ENCODE results near the gene TRPM5. TPM values are rescaled to one million over a fixed set of nuclear protein-coding genes. Genes with fewer than 3 reads are reported as not detected.

TRPM5 gene
- total and polyA plus RNA-seq, 2 of the 4 experiments (the other 2 are of a cell fraction) = not detected

GRCh38 chr11:2398664-2399355, 45.5 kb downstream of the TRPM5 start:
- H3K56ac ChIP-seq (ENCODE audit: extremely low read depth, insufficient read depth, low read length) = no peak overlapping the region
- peak overlapping the region; percentile 59; the same call in 1 of the 2 replicates for H3K9ac ChIP-seq (ENCODE audit: low read depth, low read length)
- peak overlapping the region; percentile 78 to 84; a peak in 3 of 4 replicates for H4K8ac ChIP-seq (ENCODE audit: low read depth in 2 of 2, low read length in 2 of 2)
- H3K79me1 ChIP-seq (ENCODE audit: low read depth in 1 of 2, low read length in 2 of 2) = peaks cover 10 to 39% of the 10 kb centered on the region in 2 experiments
- H2BK5ac ChIP-seq (ENCODE audit: low read depth, low read length, poor library complexity, severe bottlenecking) = no peak overlapping the region
- no peak overlapping the region for H3K23ac ChIP-seq (ENCODE audit: low read depth, low read length)
- no peaks in the 10 kb centered on the region; the same call in 1 of the 2 replicates for H4K20me1 ChIP-seq (ENCODE audit: insufficient read depth, low read length)
- H3K27me3 ChIP-seq (ENCODE audit: control insufficient read depth, insufficient read depth, low read length) = no peaks in the 10 kb centered on the region
- no peak overlapping the region for H2BK120ac ChIP-seq (ENCODE audit: low read depth, low read length)
- BruUV-seq (replicated peaks) = no TSS peak
- in situ Hi-C loops (cut with MboI; ENCODE audit: low sequenced_read_pairs) = no loop called here
- H2BK20ac ChIP-seq (ENCODE audit: low read depth, low read length) = no peak overlapping the region
- no peak for ATAC-seq (ENCODE audit: low read depth)
- no peak overlapping the region for H3K4ac ChIP-seq (ENCODE audit: low read depth, low read length)
- no peak for DNase-seq
- no peak overlapping the region for H3K4me3 ChIP-seq (ENCODE audit: insufficient read depth, low read depth, low read length)
- no peak overlapping the region for H2AK5ac ChIP-seq (ENCODE audit: low read depth, low read length)
- WGBS, 2 experiments (ENCODE audit: extremely low coverage in 2 of 2, insufficient read length in 1 of 2) = 100% methylated on average over 1 of the region's 7 CpGs; no CpG with 5 or more reads in 1 of the 2 experiments
- H3K36me3 ChIP-seq (ENCODE audit: control insufficient read depth, insufficient read depth, low read length) = peaks cover 46% of the 10 kb centered on the region
- CTCF ChIA-PET = no interaction called here
- H3K9me1 ChIP-seq (ENCODE audit: insufficient read depth, low read length) = no peaks in the 10 kb centered on the region
- no peak overlapping the region for H2AFZ ChIP-seq (replicated peaks; ENCODE audit: low read length, poor library complexity)
- no peak overlapping the region for H3K4me2 ChIP-seq (ENCODE audit: low read depth, low read length)
- no peak overlapping the region for H3K18ac ChIP-seq (ENCODE audit: low read depth, low read length)
- TF ChIP-seq RAD21 (IDR thresholded peaks at IDR 0.05; ENCODE audit: low read length) (no peak), SMC3 (IDR thresholded peaks at IDR 0.05; ENCODE audit: low read depth, low read length) (no peak), POLR2A (IDR thresholded peaks at IDR 0.05; ENCODE audit: low read depth, low read length) (no peak), RFX5 (IDR thresholded peaks at IDR 0.05; ENCODE audit: low read depth, low read length) (no peak), RCOR1 (IDR thresholded peaks at IDR 0.05; ENCODE audit: insufficient replicate concordance, low read length) (no peak), CHD1 (IDR thresholded peaks at IDR 0.05; ENCODE audit: low read depth, low read length) (no peak), MAZ (IDR thresholded peaks at IDR 0.05; ENCODE audit: borderline replicate concordance, low read depth, low read length) (no peak), BHLHE40 (IDR thresholded peaks at IDR 0.05; ENCODE audit: low read depth, low read length) (no peak), FOS (IDR thresholded peaks at IDR 0.05; ENCODE audit: low read depth, low read length) (no peak), MXI1 (IDR thresholded peaks at IDR 0.05; ENCODE audit: borderline replicate concordance, low read depth, low read length) (no peak), CEBPB (IDR thresholded peaks at IDR 0.05; ENCODE audit: low read depth, low read length) (no peak), MAFK (IDR thresholded peaks at IDR 0.05; ENCODE audit: low read depth, low read length) (no peak), NFE2L2 (IDR thresholded peaks at IDR 0.05; ENCODE audit: low read depth, low read length) (no peak)
- TF ChIP-seq, protein P1, sequence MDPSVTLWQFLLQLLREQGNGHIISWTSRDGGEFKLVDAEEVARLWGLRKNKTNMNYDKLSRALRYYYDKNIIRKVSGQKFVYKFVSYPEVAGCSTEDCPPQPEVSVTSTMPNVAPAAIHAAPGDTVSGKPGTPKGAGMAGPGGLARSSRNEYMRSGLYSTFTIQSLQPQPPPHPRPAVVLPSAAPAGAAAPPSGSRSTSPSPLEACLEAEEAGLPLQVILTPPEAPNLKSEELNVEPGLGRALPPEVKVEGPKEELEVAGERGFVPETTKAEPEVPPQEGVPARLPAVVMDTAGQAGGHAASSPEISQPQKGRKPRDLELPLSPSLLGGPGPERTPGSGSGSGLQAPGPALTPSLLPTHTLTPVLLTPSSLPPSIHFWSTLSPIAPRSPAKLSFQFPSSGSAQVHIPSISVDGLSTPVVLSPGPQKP (IDR thresholded peaks at IDR 0.05; ENCODE audit: borderline replicate concordance, low read depth, low read length) = no peak
- TF ChIP-seq, protein P2, sequence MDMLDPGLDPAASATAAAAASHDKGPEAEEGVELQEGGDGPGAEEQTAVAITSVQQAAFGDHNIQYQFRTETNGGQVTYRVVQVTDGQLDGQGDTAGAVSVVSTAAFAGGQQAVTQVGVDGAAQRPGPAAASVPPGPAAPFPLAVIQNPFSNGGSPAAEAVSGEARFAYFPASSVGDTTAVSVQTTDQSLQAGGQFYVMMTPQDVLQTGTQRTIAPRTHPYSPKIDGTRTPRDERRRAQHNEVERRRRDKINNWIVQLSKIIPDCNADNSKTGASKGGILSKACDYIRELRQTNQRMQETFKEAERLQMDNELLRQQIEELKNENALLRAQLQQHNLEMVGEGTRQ (IDR thresholded peaks at IDR 0.05; ENCODE audit: low read depth, low read length) = no peak
- TF ChIP-seq, protein P3, sequence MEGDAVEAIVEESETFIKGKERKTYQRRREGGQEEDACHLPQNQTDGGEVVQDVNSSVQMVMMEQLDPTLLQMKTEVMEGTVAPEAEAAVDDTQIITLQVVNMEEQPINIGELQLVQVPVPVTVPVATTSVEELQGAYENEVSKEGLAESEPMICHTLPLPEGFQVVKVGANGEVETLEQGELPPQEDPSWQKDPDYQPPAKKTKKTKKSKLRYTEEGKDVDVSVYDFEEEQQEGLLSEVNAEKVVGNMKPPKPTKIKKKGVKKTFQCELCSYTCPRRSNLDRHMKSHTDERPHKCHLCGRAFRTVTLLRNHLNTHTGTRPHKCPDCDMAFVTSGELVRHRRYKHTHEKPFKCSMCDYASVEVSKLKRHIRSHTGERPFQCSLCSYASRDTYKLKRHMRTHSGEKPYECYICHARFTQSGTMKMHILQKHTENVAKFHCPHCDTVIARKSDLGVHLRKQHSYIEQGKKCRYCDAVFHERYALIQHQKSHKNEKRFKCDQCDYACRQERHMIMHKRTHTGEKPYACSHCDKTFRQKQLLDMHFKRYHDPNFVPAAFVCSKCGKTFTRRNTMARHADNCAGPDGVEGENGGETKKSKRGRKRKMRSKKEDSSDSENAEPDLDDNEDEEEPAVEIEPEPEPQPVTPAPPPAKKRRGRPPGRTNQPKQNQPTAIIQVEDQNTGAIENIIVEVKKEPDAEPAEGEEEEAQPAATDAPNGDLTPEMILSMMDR (conservative IDR thresholded peaks at IDR 0.05; ENCODE audit: low read depth, low read length) = no peak
- H3K9me3 ChIP-seq (ENCODE audit: control insufficient read depth, insufficient read depth, low read length) = no peaks in the 10 kb centered on the region
- H4K91ac ChIP-seq (ENCODE audit: insufficient read depth, low read depth, low read length) = no peak overlapping the region
- no peak overlapping the region for H4K5ac ChIP-seq (ENCODE audit: low read depth, low read length)
- intact Hi-C loops (cut with micrococcal nuclease) = no loop called here
- POLR2A ChIA-PET (ENCODE audit: unreplicated experiment) = no interaction called here
- no peak overlapping the region for H2BK15ac ChIP-seq (ENCODE audit: low read depth, low read length)
- peak overlapping the region; percentile 69 for H3K27ac ChIP-seq (ENCODE audit: insufficient read depth, low read length)
- H3K14ac ChIP-seq (replicated peaks; ENCODE audit: low read depth, low read length) = no peak overlapping the region
- peaks cover 9% of the 10 kb centered on the region for H3K4me1 ChIP-seq (ENCODE audit: control insufficient read depth, insufficient read depth, low read length)
- dilution Hi-C loops (cut with HindIII; ENCODE audit: low sequenced_read_pairs, unreplicated experiment) = no loop called here
- H2AK9ac ChIP-seq (replicated peaks; ENCODE audit: low read depth, low read length, poor library complexity) = peak overlapping the region; percentile 81
